HCT116 (cell line): ENCODE measurements around the gene DLG2.

Experiments
- CBX3 ChIP-seq: IDR thresholded peaks from 2 replicates; pipeline ENCODE4 v1.6.1; 2012; ENCODE audit warnings: low read depth
- CEBPB ChIP-seq: IDR thresholded peaks from 2 replicates; pipeline ENCODE4 v1.6.1; 2012; ENCODE audit warnings: low read depth
- CTCF ChIP-seq, 3 experiments: fragments of 200-600 bp in 1 of 3; sonication (generic) in 1 of 3; IDR thresholded peaks in 2 of 3; conservative IDR thresholded peaks in 1 of 3; 2 replicates each; pipeline ENCODE4 v1.5.1; 2012 to 2017; ENCODE audit warnings: low read depth in 2 of 3, low read length in 2 of 3, antibody characterized with exemption in 1 of 3, borderline replicate concordance in 1 of 3, control low read depth in 1 of 3, mild to moderate bottlenecking in 1 of 3, mixed read lengths in 1 of 3, mixed run types in 1 of 3, moderate library complexity in 1 of 3; ENCODE audit not compliant: insufficient read depth in 1 of 3
- EZH2 ChIP-seq: fragments of 200-600 bp; sonication (generic); IDR thresholded peaks from 2 replicates; pipeline ENCODE4 v1.6.1; 2017; ENCODE audit warnings: antibody characterized with exemption, mixed run types
- FOSL1 ChIP-seq: IDR thresholded peaks from 2 replicates; pipeline ENCODE4 v1.6.1; 2012; ENCODE audit warnings: low read depth
- MAX ChIP-seq: IDR thresholded peaks from 2 replicates; pipeline ENCODE4 v1.6.1; 2012
- POLR2A ChIP-seq: IDR thresholded peaks from 2 replicates; pipeline ENCODE4 v1.7.0; 2011; ENCODE audit warnings: borderline replicate concordance; ENCODE audit not compliant: insufficient read depth, insufficient read length; ENCODE audit errors: extremely low read depth
- POLR2AphosphoS5 ChIP-seq: IDR thresholded peaks from 2 replicates; pipeline ENCODE4 v1.6.1; 2011; ENCODE audit warnings: mild to moderate bottlenecking, low read depth, low read length, moderate library complexity
- RAD21 ChIP-seq: IDR thresholded peaks from 2 replicates; pipeline ENCODE4 v1.6.1; 2012; ENCODE audit warnings: low read depth, mild to moderate bottlenecking
- REST ChIP-seq: IDR thresholded peaks from 2 replicates; pipeline ENCODE4 v1.6.1; 2012; ENCODE audit warnings: low read depth
- SIN3A ChIP-seq: IDR thresholded peaks from 2 replicates; pipeline ENCODE4 v1.6.1; 2012; ENCODE audit warnings: low read depth
- ZNF274 ChIP-seq: fragments of 200-500 bp; sonication (Bioruptor generic); IDR thresholded peaks from 2 replicates; pipeline ENCODE4 v1.6.1; 2014; ENCODE audit warnings: mild to moderate bottlenecking, low read depth, low read length, inconsistent platforms
- TF ChIP-seq, protein P1 (sequence below): IDR thresholded peaks from 2 replicates; pipeline ENCODE4 v1.6.1; 2011; ENCODE audit warnings: mild to moderate bottlenecking, low read length, moderate library complexity; ENCODE audit not compliant: insufficient replicate concordance; ENCODE audit errors: extremely low read depth

GRCh38 chr11:84012171-84012826 lies 1614.8 kb downstream of the DLG2 start:
- TF ChIP-seq CTCF (IDR thresholded peaks at IDR 0.05 in 2 of 3, conservative IDR thresholded peaks at IDR 0.05 in 1 of 3; ENCODE audit: borderline replicate concordance in 1 of 3, insufficient read depth in 1 of 3, low read depth in 2 of 3, low read length in 2 of 3) (no peak), RAD21 (no peak), EZH2 (no peak), POLR2A (no peak), POLR2AphosphoS5 (no peak), CEBPB (no peak), FOSL1 (no peak), SIN3A (no peak), ZNF274 (no peak), REST (no peak), CBX3 (no peak), MAX (no peak)
- TF ChIP-seq, protein P1, sequence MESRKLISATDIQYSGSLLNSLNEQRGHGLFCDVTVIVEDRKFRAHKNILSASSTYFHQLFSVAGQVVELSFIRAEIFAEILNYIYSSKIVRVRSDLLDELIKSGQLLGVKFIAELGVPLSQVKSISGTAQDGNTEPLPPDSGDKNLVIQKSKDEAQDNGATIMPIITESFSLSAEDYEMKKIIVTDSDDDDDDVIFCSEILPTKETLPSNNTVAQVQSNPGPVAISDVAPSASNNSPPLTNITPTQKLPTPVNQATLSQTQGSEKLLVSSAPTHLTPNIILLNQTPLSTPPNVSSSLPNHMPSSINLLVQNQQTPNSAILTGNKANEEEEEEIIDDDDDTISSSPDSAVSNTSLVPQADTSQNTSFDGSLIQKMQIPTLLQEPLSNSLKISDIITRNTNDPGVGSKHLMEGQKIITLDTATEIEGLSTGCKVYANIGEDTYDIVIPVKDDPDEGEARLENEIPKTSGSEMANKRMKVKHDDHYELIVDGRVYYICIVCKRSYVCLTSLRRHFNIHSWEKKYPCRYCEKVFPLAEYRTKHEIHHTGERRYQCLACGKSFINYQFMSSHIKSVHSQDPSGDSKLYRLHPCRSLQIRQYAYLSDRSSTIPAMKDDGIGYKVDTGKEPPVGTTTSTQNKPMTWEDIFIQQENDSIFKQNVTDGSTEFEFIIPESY, result no peak
